GM21381 (cell line): ENCODE data around the gene KCND2.
"Not testable (repeated sequence)": the region's sequence is repeated elsewhere in the genome, so short reads cannot be mapped to it uniquely, and the experiment has no call there.

ENCODE experiments used
- ATAC-seq: cut with Tn5 transposase; IDR thresholded peaks from one replicate; pipeline ENCODE4 v1.9.1; 2021; ENCODE audit warnings: mild to moderate bottlenecking, moderate library complexity; ENCODE audit not compliant: unreplicated experiment

Gene KCND2

GRCh38 chr7:120733835-120734234 is 460.9 kb downstream of the KCND2 start:
- no peak for ATAC-seq

DNA sequence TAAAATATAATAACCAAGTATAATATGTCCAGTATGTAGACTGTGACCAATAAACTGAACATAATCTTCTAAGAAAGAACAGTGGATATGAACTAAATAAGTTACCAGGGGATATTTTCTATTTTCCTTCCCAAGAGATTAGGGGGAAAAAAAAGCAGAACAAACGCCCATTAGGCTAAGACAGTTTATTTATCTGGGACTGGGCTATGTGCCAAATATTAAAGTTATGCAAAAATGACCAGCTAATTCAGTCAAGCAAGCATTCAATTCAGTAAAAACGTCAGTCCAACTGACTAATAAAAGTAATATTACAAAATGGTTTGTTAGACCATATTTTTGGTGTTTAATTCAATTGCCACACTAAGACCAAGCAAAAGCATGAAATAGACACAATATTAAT is 462.8 kb downstream of the KCND2 start:
- ATAC-seq = no peak

- ATAC-seq = no peak
These were observed 465.8 kb downstream of the KCND2 start for GRCh38 chr7:120738816-120739215.

DNA sequence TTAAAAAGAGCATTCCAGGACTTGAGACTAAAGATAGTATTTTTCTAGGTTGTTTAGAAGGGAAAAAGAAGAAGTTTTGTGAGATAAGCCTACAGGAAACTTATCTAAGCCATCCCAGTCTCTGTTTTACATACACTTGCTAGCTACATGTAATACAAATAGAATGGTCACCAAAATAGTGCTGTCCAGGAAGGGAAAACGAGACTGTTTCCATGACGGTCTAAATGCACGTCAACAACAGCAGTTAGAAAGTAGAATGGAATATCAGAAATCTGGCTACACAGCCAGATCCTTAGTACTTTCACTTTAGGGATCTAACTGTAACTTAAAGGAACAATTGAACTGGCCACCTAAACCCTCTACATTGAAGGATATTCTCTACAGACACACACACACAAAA is 467.4 kb downstream of the KCND2 start:
- ATAC-seq = no peak

DNA sequence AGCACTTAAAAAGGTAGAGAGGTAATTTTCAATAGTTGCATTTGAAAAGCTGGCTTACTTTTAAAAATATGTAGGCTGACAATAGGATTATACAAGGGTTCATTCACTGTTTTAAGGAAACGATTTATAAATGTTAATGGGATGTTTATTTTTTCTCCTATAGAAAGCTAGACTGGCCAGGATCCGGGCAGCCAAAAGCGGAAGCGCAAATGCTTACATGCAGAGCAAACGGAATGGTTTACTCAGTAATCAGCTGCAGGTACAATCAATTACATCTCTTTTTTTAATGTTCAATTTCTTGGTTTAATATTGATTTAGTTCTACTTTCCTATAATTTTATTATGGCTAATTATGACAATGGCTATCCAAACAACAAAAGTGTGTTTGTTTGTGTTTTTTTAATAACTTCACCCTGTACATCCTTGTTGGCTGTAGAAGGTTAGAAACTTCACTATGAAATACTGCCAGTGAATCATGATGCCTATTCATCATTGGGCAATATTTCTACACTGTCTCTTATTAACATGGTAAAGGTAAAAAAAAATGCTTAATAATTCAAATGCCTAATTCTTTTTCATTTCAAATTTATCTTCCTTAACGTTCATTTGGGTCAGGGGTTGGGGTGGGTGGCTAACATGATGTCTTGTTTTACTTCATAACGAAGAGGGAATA is 468.5 kb downstream of the KCND2 start:
- no peak for ATAC-seq

GRCh38 chr7:120742372-120742771 is 469.4 kb downstream of the KCND2 start:
- ATAC-seq = no peak

- no peak for ATAC-seq
These were observed 470.2 kb downstream of the KCND2 start for GRCh38 chr7:120743128-120743527.

GRCh38 chr7:120760050-120760449 is 487.1 kb downstream of the KCND2 start:
- ATAC-seq = peak; percentile 70

GRCh38 chr7:120760851-120761250 is 487.9 kb downstream of the KCND2 start:
- ATAC-seq = no peak

- ATAC-seq = no peak
These were observed 497.2 kb downstream of the KCND2 start for GRCh38 chr7:120770206-120770605.

DNA sequence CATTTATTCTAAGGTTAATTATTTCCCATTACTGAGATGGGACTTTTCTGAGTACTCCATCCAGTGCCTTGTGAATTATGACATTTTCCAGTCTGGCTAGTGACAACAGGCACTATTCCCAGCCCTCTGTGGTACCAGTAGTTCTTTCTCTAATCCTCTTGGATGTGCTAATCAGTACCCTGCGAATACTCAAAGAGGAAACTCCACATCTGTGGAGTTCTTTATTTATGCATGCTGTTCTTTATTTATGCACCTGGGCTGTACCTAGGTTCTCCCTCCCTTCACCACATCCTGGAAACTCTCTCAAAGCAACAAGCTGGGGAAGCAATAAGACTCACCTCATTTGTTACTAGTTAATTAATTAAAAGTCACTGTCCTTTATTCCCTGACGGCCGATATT is 501.5 kb downstream of the KCND2 start:
- no peak for ATAC-seq

GRCh38 chr7:120775755-120776154 is 502.8 kb downstream of the KCND2 start:
- no peak for ATAC-seq

DNA sequence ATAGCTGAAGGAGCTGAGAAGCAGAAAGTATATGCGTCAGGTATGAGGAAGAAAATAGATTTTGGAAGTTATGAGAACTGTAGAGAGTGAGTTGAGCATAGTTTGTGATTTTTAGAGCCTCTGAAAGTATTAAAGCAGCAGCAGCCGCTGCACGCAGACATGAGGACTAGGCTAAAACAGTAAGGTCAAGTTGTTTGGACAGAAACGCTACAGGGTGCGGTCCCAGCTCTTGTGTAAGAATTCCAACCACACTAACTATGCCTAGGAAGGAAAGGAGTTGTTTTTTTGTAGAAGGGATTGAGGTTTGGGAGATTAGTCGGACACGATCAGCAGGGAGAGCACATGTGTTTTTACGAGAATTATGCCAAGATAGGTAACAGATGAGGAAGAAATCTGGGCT is 506.1 kb downstream of the KCND2 start:
- ATAC-seq = not testable (repeated sequence)

DNA sequence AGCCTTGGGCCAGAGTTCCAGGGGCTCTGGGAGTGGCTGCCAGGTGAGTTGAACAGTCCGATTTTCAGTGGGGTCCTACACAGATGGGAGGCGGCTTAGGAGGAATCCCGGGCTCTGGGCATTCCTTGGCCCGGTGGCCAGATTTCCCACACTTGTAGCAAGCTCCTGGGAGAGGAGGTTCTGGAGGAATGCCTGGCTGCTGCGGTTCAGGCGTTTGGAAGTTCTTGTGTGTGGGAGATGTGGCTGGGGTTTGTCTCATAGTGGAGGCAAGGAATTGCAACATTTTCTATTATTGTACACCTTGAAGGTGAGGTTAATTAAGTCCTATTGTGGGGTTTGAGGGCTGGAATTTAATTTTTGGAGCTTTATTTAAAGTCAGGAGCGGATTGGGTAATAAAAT is 507.5 kb downstream of the KCND2 start:
- ATAC-seq = not testable (repeated sequence)

GRCh38 chr7:120780938-120781337 is 508.0 kb downstream of the KCND2 start:
- ATAC-seq = no peak

- ATAC-seq = not testable (repeated sequence)
These were observed 508.9 kb downstream of the KCND2 start for GRCh38 chr7:120781924-120782323.

DNA sequence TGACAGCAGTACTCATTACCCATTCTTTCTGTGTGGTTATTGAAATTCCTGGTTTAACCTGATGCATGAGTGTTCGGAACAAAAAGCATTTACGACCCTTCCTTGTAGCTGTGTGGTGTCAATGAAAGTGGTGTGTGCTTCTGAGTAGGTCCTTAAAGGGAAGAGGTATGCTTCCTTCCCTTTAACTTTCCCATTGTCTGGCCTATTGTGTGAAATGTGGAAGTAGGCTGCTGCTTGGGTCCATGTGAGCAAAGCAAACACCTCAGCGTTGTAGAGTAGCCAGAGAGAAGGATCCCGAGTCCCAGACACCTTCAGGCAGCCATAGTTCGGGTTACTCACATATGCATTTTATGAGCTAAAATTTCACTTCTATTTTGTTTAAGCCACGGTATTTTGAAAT is 510.3 kb downstream of the KCND2 start:
- ATAC-seq = no peak

GRCh38 chr7:120783721-120784120 is 510.7 kb downstream of the KCND2 start:
- no peak for ATAC-seq

DNA sequence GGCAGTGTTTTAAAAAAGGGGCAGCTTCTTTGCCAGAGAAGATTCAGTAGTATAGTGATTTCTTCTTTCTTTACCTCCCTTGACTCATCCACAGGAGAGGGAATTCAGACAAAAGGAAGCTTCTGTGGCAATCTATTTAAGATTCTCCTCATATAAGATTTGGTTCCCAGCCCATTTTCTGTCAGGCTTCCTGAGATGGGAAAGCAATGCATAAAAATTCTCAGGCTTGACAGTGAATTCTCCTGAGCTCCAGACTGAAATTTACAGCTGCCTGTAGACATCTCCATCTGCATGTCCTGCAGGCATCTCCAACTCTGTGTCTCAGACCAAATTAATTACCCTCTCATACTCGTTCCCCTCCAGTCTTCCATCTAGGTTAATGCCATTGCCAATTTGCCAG is 512.1 kb downstream of the KCND2 start:
- ATAC-seq = no peak

DNA sequence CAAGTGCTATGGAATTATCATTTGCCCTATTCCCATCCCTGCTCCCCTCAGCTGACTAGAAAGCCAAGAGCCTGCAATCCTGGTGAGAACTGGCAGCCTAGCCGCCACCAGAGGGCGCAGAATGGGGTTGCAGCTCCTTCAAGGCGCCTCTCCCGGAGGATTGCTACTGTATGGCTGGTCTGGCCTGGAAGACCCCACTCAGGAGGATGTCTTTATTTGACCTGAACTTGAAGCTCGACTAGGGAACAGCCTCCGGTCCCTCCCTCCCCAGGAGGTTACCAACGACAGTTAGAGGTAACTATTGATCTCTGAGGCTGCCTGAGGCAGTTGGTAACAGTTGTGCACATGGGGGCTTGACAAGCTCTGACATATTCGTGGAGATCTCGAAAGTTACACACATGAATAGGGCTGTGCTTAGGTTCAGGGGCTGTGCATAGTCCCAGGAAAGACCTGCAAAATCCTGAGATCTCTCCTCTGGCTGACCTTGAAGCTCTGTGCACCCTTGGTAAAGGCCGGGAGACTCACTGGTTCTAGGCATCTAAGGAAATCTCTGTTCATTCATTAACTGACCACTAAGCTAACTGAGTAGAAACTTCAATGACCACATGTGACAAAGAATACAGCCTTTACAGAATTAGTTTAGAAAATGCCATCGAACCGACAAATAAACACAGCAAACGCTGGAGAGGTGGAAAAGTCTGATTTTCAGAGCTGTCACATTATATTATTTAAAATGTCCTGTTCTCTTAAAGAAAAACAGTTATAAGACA is 519.3 kb downstream of the KCND2 start:
- ATAC-seq = peak; percentile 91

DNA sequence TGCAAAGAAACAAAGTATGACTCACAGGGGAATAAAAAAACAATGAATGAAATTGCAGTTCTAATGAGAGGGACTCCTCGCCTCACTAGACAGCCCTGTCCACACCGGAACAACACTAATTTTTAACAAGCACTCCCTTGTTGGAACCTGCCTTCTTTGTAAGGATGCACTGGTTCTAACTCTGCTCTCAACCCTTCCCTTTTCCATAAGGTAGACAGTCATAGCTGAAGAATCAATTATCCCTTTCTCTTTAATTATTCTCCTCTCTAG is 519.8 kb downstream of the KCND2 start:
- ATAC-seq = no peak

DNA sequence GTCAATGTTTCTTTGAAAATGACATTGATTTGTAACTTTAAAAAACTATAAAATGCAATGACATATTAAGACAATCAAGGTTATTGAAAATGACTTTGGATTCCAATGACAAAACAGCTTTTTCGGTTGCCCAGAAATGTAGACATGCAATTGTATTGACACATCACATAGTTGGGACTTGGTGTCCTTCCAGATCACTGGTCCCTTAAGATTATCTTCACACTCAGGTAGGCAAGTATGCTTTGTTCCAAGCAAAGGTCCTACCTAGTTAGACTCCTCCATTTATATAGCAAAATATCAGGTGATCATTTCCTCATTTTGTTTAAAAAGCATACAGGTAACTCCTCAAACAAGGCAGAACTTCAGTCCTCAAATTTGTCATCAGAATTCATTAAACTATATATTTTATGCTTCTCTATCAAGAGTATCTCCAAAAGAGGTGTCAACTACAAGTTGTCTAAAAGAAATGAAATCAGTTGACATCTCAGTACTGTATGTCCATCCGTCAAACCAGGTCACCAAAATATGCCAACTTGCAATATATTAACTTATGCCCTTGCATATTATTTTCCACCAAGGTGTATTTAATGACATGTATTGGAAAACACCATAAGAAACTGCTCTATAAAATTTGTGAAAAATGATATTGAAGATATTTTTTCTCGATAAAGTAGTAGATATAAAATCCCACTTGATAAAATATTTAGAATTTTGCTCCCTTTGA is 520.4 kb downstream of the KCND2 start:
- no peak for ATAC-seq
